ENCODE measurements around the gene ACKR3.

ACKR3 gene

DNA sequence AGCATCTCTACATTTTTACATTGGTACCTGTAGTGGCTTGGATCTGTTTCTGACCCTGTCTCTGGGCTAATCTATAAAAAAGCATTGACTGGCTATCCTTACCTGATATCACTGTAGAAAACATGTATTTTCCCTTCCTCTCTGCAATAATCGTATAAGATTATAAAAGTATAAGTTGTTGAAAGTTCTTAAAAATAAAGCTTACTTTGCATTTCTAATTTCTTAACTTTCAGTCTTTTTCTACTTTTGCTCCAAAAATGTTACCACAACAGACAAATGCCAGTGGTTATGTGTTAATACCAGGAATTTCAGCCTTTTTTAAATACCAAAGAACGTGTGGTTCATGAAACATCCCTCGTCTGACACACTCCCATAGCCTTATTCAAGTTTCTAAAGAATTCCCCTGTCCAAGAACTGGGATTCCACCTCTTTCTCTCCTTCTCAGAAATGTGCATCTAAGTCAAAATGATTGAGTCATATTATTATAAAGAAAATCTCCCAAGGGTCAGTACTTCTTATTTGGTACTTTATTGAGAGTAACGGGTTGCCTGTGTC is 28.5 kb upstream of the ACKR3 start:
- no peak overlapping the region for H3K4me3 ChIP-seq (ENCODE audit: low read depth, low read length)
- TF ChIP-seq, protein P1, sequence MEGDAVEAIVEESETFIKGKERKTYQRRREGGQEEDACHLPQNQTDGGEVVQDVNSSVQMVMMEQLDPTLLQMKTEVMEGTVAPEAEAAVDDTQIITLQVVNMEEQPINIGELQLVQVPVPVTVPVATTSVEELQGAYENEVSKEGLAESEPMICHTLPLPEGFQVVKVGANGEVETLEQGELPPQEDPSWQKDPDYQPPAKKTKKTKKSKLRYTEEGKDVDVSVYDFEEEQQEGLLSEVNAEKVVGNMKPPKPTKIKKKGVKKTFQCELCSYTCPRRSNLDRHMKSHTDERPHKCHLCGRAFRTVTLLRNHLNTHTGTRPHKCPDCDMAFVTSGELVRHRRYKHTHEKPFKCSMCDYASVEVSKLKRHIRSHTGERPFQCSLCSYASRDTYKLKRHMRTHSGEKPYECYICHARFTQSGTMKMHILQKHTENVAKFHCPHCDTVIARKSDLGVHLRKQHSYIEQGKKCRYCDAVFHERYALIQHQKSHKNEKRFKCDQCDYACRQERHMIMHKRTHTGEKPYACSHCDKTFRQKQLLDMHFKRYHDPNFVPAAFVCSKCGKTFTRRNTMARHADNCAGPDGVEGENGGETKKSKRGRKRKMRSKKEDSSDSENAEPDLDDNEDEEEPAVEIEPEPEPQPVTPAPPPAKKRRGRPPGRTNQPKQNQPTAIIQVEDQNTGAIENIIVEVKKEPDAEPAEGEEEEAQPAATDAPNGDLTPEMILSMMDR (IDR thresholded peaks at IDR 0.05; ENCODE audit: borderline replicate concordance, insufficient read depth, low read depth, low read length) = no peak

DNA sequence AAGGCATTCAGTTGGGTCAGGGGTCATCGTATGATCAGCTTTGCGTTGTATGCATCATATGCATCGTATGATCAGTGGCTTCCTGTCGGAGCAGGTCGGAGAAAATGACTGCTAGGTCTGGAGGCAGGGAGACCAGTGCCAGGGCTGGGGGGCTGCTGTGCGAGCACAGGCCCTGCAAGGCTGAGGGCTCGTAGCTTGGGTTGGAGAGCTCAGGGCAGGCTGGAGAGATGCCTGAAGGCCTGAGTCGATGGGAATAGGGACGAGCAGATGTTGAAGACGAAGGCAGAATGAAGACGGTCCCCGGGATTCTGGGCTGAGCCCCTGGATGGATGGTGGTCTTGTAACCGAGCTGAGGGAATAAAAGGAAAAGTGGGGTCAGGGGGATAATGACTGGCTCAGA is 25.3 kb upstream of the ACKR3 start:
- H3K4me3 ChIP-seq (ENCODE audit: low read depth, low read length) = no peak overlapping the region
- TF ChIP-seq, protein P1 (IDR thresholded peaks at IDR 0.05; ENCODE audit: borderline replicate concordance, insufficient read depth, low read depth, low read length) = no peak

DNA sequence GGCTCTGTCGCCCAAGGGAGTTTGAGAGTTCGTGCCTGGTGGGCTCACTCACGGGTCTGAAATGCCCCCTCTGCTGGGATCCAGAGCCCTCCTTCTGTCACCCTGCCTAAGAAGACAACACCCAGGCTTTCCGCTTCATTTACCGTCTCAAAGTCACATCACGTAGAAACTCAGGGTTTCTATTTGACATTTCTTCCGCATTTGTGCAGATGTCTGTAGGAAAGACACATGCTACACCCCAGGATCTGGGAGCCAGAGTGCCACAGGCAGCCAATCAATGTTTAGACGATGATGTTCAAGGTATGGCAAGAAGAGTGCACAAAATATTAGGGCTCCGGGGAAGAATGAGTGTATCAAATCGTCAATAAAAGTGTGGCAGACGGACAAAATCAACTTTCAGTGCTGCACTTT is 24.4 kb upstream of the ACKR3 start:
- no peak overlapping the region for H3K4me3 ChIP-seq (ENCODE audit: low read depth, low read length)
- TF ChIP-seq, protein P1 (IDR thresholded peaks at IDR 0.05; ENCODE audit: borderline replicate concordance, insufficient read depth, low read depth, low read length) = no peak

DNA sequence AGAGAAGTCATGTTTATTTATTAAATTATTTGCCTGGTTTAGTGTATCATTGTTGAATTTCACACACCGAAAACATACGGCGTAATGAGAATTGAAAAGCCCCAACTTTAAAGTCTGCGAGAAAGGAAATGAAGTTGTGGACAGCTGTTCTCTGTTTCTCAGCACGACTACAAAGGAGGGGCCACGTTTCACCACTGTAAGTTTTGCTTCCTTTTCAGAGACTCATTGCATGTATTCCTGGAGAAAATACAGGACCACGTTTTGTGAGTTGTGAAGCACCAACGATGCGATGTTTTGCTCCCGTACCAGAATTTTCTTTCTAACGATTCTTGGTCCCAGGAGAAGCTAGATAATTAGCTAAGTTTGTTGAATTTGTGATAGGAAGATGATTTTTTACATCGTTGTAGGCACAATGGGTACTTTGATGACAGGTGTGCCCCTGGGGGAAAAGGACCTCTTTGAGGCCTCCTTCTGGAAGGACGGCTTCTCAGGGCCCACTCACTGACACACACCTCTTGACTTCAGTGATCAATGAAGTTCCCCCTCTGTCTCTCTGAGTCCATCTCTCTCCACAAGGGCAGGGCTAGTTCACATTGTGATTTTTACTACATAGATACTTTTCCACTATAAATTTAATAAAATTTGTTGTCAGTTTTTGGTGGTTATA is 23.7 kb upstream of the ACKR3 start:
- H3K4me3 ChIP-seq (ENCODE audit: low read depth, low read length) = no peak overlapping the region

DNA sequence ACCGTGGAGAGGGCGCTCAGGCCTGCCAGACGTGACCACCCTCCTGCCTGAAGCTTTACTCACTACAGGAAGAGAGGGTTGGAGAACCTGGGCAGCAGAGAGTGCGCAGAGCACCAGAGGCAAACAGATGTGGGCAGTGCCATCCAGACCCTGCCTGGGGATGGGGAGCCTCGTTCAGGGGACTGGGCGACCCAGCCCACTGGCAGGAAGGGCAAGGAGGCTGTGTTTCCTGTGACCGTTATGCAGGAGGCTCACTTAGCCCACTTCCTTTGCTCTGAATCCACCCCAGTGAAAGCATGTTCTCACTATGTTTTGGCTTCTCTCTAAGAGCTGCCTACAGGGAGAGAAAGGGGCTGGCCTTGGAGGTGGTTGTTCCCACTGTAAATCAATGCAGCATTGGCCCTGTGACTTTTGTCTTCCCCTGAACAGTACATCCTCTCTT is 23.0 kb upstream of the ACKR3 start:
- H3K4me3 ChIP-seq (ENCODE audit: low read depth, low read length) = no peak overlapping the region
- TF ChIP-seq, protein P1 (IDR thresholded peaks at IDR 0.05; ENCODE audit: borderline replicate concordance, insufficient read depth, low read depth, low read length) = no peak

More for the DNA sequence above, 23.7 kb upstream of the ACKR3 start:
- TF ChIP-seq, protein P1 (IDR thresholded peaks at IDR 0.05; ENCODE audit: borderline replicate concordance, insufficient read depth, low read depth, low read length) = no peak

DNA sequence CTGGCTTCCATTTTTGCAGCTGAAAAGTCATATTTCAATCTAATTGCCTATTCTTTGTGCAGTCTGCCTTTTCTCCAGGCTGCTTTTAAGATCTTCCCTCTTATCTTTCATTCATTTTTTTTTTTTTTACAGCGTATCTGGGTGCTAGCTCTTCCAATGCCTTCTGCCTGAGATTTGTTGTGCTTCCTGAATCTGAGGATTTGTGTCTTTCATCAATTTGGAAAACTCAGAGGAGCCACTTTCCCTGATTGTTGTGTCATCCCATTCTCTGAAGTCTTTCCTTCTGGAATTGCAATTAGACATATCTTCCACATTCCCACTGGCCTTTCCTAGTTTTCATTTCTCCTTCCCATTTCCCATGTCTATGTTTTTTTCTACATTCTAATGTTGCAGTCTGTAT is 21.9 kb upstream of the ACKR3 start:
- no peak overlapping the region for H3K4me3 ChIP-seq (ENCODE audit: low read depth, low read length)
- TF ChIP-seq, protein P1 (IDR thresholded peaks at IDR 0.05; ENCODE audit: borderline replicate concordance, insufficient read depth, low read depth, low read length) = no peak
